Endothelial cell of umbilical vein (primary cell): ENCODE measurements around the gene AKT2. TPM values are rescaled to one million over a fixed set of nuclear protein-coding genes. Genes with fewer than 3 reads are reported as not detected.

ENCODE experiments used
- BruUV-seq: library from RNA; stranded (reverse); fragments of 400-500 nt; replicated peaks from 2 replicates; lab custom pipeline; 2021; lab: Mats Ljungman, UMichigan
- CTCF ChIA-PET: fragments of 300-600, 350-600 bp; sonication (Branson Sonifier 250); formaldehyde crosslinking; loops from one replicate; lab custom pipeline; 2021; ENCODE audit warnings: antibody characterized with exemption, inconsistent platforms; lab: Charles Lee
- POLR2A ChIA-PET: fragments of 300-600, 350-600 bp; sonication (Branson Sonifier 250); formaldehyde crosslinking; loops from one replicate; lab custom pipeline; 2021; ENCODE audit warnings: antibody characterized with exemption, inconsistent platforms; lab: Charles Lee
- DNase-seq: peaks from one replicate; pipeline ENCODE4 v3.0.0-alpha.2; 2011; ENCODE audit warnings: low read depth, low spot score
- FAIRE-seq: peaks from 2 replicates; lab custom pipeline; 2011; peaks lifted over from hg19 to GRCh38; lab: Jason Lieb, UNC
- H2AFZ ChIP-seq: 2 replicates; pipeline ENCODE4 v1.6.0; 2012; ENCODE audit warnings: low read depth, low read length, control low read depth, inconsistent platforms
- H3K27ac ChIP-seq: 2 replicates; pipeline ENCODE4 v1.5.1; 2011; ENCODE audit warnings: low read depth, mild to moderate bottlenecking, control low read depth, low read length, moderate library complexity; ENCODE audit not compliant: insufficient read depth
- H3K27me3 ChIP-seq, 2 experiments: 2 replicates each; pipeline versions ENCODE4 v1.6.0 to v1.6.1; 2011; ENCODE audit warnings: low read length in 2 of 2, mixed read lengths in 1 of 2; ENCODE audit not compliant: control insufficient read depth in 2 of 2, insufficient read depth in 2 of 2
- H3K36me3 ChIP-seq, 2 experiments: 2 replicates in 1 of 2; 3 replicates in 1 of 2; pipeline ENCODE4 v1.5.1; 2011; ENCODE audit warnings: low read length in 2 of 2, mild to moderate bottlenecking in 1 of 2, moderate library complexity in 1 of 2; ENCODE audit not compliant: control insufficient read depth in 2 of 2, insufficient read depth in 2 of 2; ENCODE audit errors: extremely low read depth in 1 of 2
- H3K4me1 ChIP-seq: 3 replicates; pipeline ENCODE4 v1.5.1; 2011; ENCODE audit warnings: mild to moderate bottlenecking, low read length; ENCODE audit not compliant: control insufficient read depth, insufficient read depth; ENCODE audit errors: extremely low read depth
- H3K4me2 ChIP-seq: 2 replicates; pipeline ENCODE4 v1.6.1; 2011; ENCODE audit warnings: low read length, control low read depth, mixed read lengths; ENCODE audit not compliant: insufficient read depth
- H3K4me3 ChIP-seq, 3 experiments: fragments of 200-600 bp in 1 of 3; sonication (generic), shearing (Covaris generic) in 1 of 3; replicated peaks in 1 of 3; 2 replicates each; pipeline ENCODE4 v1.5.1; 2011 to 2016; ENCODE audit warnings: control low read depth in 3 of 3, low read length in 3 of 3, mild to moderate bottlenecking in 2 of 3, inconsistent platforms in 1 of 3, low read depth in 1 of 3, moderate library complexity in 1 of 3; ENCODE audit not compliant: insufficient read depth in 1 of 3
- H3K79me2 ChIP-seq: 2 replicates; pipeline ENCODE4 v1.6.0; 2012; ENCODE audit warnings: low read length, inconsistent platforms; ENCODE audit not compliant: control insufficient read depth, insufficient read depth
- H3K9ac ChIP-seq: replicated peaks from 2 replicates; pipeline ENCODE3; 2011; ENCODE audit warnings: low read length, control low read depth; ENCODE audit not compliant: insufficient read depth; ENCODE audit errors: extremely low read depth
- H3K9me1 ChIP-seq: replicated peaks from 3 replicates; pipeline ENCODE4 v1.6.0; 2011; ENCODE audit warnings: mild to moderate bottlenecking, low read length; ENCODE audit not compliant: control insufficient read depth, insufficient read depth; ENCODE audit errors: extremely low read depth
- H3K9me3 ChIP-seq: replicated peaks from 2 replicates; pipeline ENCODE4 v1.5.1; 2012; ENCODE audit warnings: low read length, inconsistent platforms; ENCODE audit not compliant: control insufficient read depth, insufficient read depth
- H4K20me1 ChIP-seq: replicated peaks from 2 replicates; pipeline ENCODE3; 2011; ENCODE audit warnings: mild to moderate bottlenecking, low read length; ENCODE audit not compliant: control insufficient read depth, insufficient read depth; ENCODE audit errors: extremely low read depth
- CTCF ChIP-seq, 2 donors: IDR thresholded peaks; 1 replicate in 1 of 2; 2 replicates in 1 of 2; pipeline ENCODE4 v1.5.1; 2011; ENCODE audit warnings: low read length in 2 of 2, mild to moderate bottlenecking in 2 of 2, moderate library complexity in 2 of 2, control low read depth in 1 of 2, inconsistent platforms in 1 of 2, low read depth in 1 of 2; ENCODE audit not compliant: insufficient read depth in 1 of 2; ENCODE audit errors: extremely low read depth in 1 of 2
- EZH2 ChIP-seq: IDR thresholded peaks from 2 replicates; pipeline ENCODE4 v1.6.1; 2012; ENCODE audit warnings: borderline replicate concordance, low read depth, mild to moderate bottlenecking, moderate library complexity, low read length, inconsistent platforms; ENCODE audit not compliant: severe bottlenecking
- FOS ChIP-seq: IDR thresholded peaks from 2 replicates; pipeline ENCODE4 v1.6.1; 2011; ENCODE audit warnings: mild to moderate bottlenecking, low read length, moderate library complexity, borderline replicate concordance; ENCODE audit not compliant: insufficient read depth
- GATA2 ChIP-seq: IDR thresholded peaks from 2 replicates; pipeline ENCODE4 v1.7.0; 2011; ENCODE audit warnings: low read depth, mild to moderate bottlenecking, moderate library complexity, mixed read lengths, low read length; ENCODE audit not compliant: insufficient read length, insufficient read depth
- JUN ChIP-seq: IDR thresholded peaks from 2 replicates; pipeline ENCODE4 v1.6.1; 2011; ENCODE audit warnings: borderline replicate concordance, low read depth; ENCODE audit not compliant: insufficient read length, insufficient read depth
- MAX ChIP-seq: IDR thresholded peaks from 2 replicates; pipeline ENCODE4 v1.6.1; 2011; ENCODE audit not compliant: insufficient read depth, insufficient read length
- MYC ChIP-seq: IDR thresholded peaks from one replicate; pipeline ENCODE4 v1.6.1; 2011; ENCODE audit warnings: mild to moderate bottlenecking, low read depth, low read length
- POLR2A ChIP-seq: IDR thresholded peaks from 2 replicates; pipeline ENCODE4 v1.6.1; 2012; ENCODE audit warnings: low read depth, mild to moderate bottlenecking, control low read depth, low read length
- POLR2AphosphoS5 ChIP-seq: IDR thresholded peaks from 2 replicates; pipeline ENCODE4 v1.6.1; 2012; ENCODE audit warnings: low read depth, mild to moderate bottlenecking, control low read depth, low read length, moderate library complexity; ENCODE audit not compliant: insufficient read depth
- dilution Hi-C: fragments of 300-500 bp; cut with MboI; formaldehyde crosslinking; loops from one replicate; pipeline ENCODE4 v1.15.0; 2019; ENCODE audit warnings: low sequenced_read_pairs; ENCODE audit not compliant: extremely low pct_ligation_motif_present
- intact Hi-C: fragments of 100-400 bp; cut with micrococcal nuclease; formaldehyde crosslinking; loops from one replicate; pipeline ENCODE4 v1.10.0; 2022
- polyA plus RNA-seq, 4 experiments: library from polyadenylated mRNA; depleted of rRNA in 3 of 4; stranded (reverse) in 3 of 4; unstranded in 1 of 4; fragments of >200 nt; gene quantifications; 2 replicates each; pipeline versions ENCODE4 v1.2.1 to v1.2.3, GENCODE V29; 2011 to 2012; ENCODE audit warnings: missing spikeins in 1 of 4
- total RNA-seq: library from RNA; stranded (reverse); gene quantifications from 2 replicates; pipeline ENCODE4 v1.2.3, GENCODE V29; 2021

The AKT2 gene
- total and polyA plus RNA-seq, 2 donors (not counting 3 experiments of a cell fraction or from before 2014, with no cell fraction given): 65.2 to 69.8 TPM

GRCh38 chr19:40198272-40198990, 86.7 kb downstream of the AKT2 start:
- H3K9ac ChIP-seq: no peak overlapping the region
- ChIA-PET POLR2A (no interaction called here), CTCF (no interaction called here)
- TF ChIP-seq POLR2A (no peak), JUN (no peak), CTCF (IDR thresholded peaks at IDR 0.05; ENCODE audit: extremely low read depth in 1 of 2, insufficient read depth in 1 of 2, low read depth in 1 of 2, low read length in 2 of 2) (no peak), POLR2AphosphoS5 (no peak), GATA2 (no peak), MYC (no peak), EZH2 (no peak), MAX (no peak), FOS (no peak)
- no peaks in the 10 kb centered on the region for H3K9me3 ChIP-seq
- H3K4me3 ChIP-seq: no peak overlapping the region
- BruUV-seq: no TSS peak
- no peaks in the 10 kb centered on the region for H3K79me2 ChIP-seq
- DNase-seq (no peak), FAIRE-seq (no peak)
- intact Hi-C loops: no loop called here
- no peak overlapping the region for H3K4me2 ChIP-seq
- H3K27me3 ChIP-seq: no peaks in the 10 kb centered on the region
- no peaks in the 10 kb centered on the region for H4K20me1 ChIP-seq
- no peak overlapping the region for H3K27ac ChIP-seq
- dilution Hi-C loops: no loop called here
- no peak overlapping the region for H2AFZ ChIP-seq
- H3K4me1 ChIP-seq: no peaks in the 10 kb centered on the region
- H3K9me1 ChIP-seq: no peaks in the 10 kb centered on the region
- peaks cover 0 to 3% of the 10 kb centered on the region in 2 experiments for H3K36me3 ChIP-seq
